K562 (cell line): ENCODE data around the gene MIP. TPM values are rescaled to one million over a fixed set of nuclear protein-coding genes. Genes with fewer than 3 reads are reported as not detected.
A peak's percentile ranks its signal among the peaks of the same experiment; 100 is the strongest.

ENCODE experiments used
- ATAC-seq: fragments of 200-7000 bp; cut with Tn5 transposase; 3 replicates; pipeline ENCODE4 v1.9.1; 2020; ENCODE audit warnings: moderate library complexity
- BruUV-seq: library from RNA; stranded (reverse); fragments of 400-500 nt; replicated peaks from 2 replicates; lab custom pipeline; 2021; lab: Mats Ljungman, UMichigan
- CTCF ChIA-PET: fragments of 300-600 bp; formaldehyde crosslinking; extraction: SDS; loops from one replicate; lab custom pipeline; 2021; ENCODE audit warnings: low intra/inter-chr PET ratio; lab: Yijun Ruan, JAX
- POLR2A ChIA-PET: fragments of 300-600, 350-650 bp; sonication (Branson Sonifier 250); formaldehyde crosslinking; extraction: SDS; loops from one replicate; lab custom pipeline; 2021; ENCODE audit warnings: antibody characterized with exemption, inconsistent platforms; lab: Yijun Ruan, JAX
- DNase-seq, 4 experiments: peaks; one replicate each; pipeline versions ENCODE4 v3.0.0 to v3.0.0-alpha.2; 2011 to 2018; ENCODE audit warnings: low spot score in 3 of 4, mixed read lengths in 3 of 4; ENCODE audit errors: extremely low read depth in 1 of 4
- FAIRE-seq: peaks from 2 replicates; lab custom pipeline; 2011; peaks lifted over from hg19 to GRCh38; lab: Jason Lieb, UNC
- H2AFZ ChIP-seq: 2 replicates; pipeline ENCODE4 v1.6.0; 2011; ENCODE audit warnings: low read depth, low read length, control low read depth, inconsistent platforms
- H3K27ac ChIP-seq: fragments of 200-600 bp; 3 replicates; pipeline ENCODE4 v1.8.0; 2011; ENCODE audit warnings: low read depth, mild to moderate bottlenecking, control low read depth, inconsistent platforms, low read length, moderate library complexity, mixed read lengths; ENCODE audit errors: extremely low read depth
- H3K27me3 ChIP-seq, 2 experiments: fragments of 300-600 bp in 1 of 2; 2 replicates in 1 of 2; 3 replicates in 1 of 2; pipeline versions ENCODE4 v1.6.0 to v1.8.0; 2011; ENCODE audit warnings: inconsistent platforms in 2 of 2, low read length in 2 of 2, mild to moderate bottlenecking in 1 of 2, mixed read lengths in 1 of 2, moderate library complexity in 1 of 2; ENCODE audit not compliant: control insufficient read depth in 2 of 2, insufficient read depth in 2 of 2
- H3K36me3 ChIP-seq: fragments of 300-600 bp; 3 replicates; pipeline ENCODE4 v1.8.0; 2011; ENCODE audit warnings: mild to moderate bottlenecking, low read length, inconsistent platforms; ENCODE audit not compliant: control insufficient read depth, insufficient read depth
- H3K4me1 ChIP-seq, 2 experiments: fragments of 200-600 bp in 1 of 2; replicated peaks in 1 of 2; 2 replicates in 1 of 2; 3 replicates in 1 of 2; pipeline versions ENCODE4 v1.5.1 to v1.8.0; 2011; ENCODE audit warnings: inconsistent platforms in 2 of 2, low read length in 2 of 2, mild to moderate bottlenecking in 1 of 2, mixed read lengths in 1 of 2, moderate library complexity in 1 of 2; ENCODE audit not compliant: control insufficient read depth in 2 of 2, insufficient read depth in 2 of 2
- H3K4me2 ChIP-seq: 2 replicates; pipeline ENCODE4 v1.6.1; 2011; ENCODE audit warnings: low read length, control low read depth, inconsistent platforms, mixed read lengths; ENCODE audit not compliant: insufficient read depth
- H3K4me3 ChIP-seq: fragments of 200-600 bp; sonication (generic), shearing (Covaris generic); 2 replicates; pipeline ENCODE4 v1.5.1; 2016; ENCODE audit warnings: control low read depth, inconsistent platforms
- H3K79me2 ChIP-seq: fragments of 200-600 bp; 3 replicates; pipeline ENCODE4 v1.8.0; 2011; ENCODE audit warnings: low read length, inconsistent platforms; ENCODE audit not compliant: control insufficient read depth, insufficient read depth
- H3K9ac ChIP-seq, 2 experiments: 2 replicates each; pipeline versions ENCODE4 v1.6.0 to v1.6.1; 2011; ENCODE audit warnings: low read depth in 2 of 2, low read length in 2 of 2, control low read depth in 1 of 2, inconsistent platforms in 1 of 2, mild to moderate bottlenecking in 1 of 2, mixed read lengths in 1 of 2; ENCODE audit not compliant: insufficient read depth in 1 of 2
- H3K9me1 ChIP-seq: one replicate; pipeline ENCODE4 v1.6.0; 2011; ENCODE audit warnings: inconsistent platforms, mild to moderate bottlenecking, low read length, moderate library complexity; ENCODE audit not compliant: control insufficient read depth, insufficient read depth
- H3K9me3 ChIP-seq: replicated peaks from 2 replicates; pipeline ENCODE4 v1.5.1; 2011; ENCODE audit warnings: low read depth, low read length, inconsistent platforms; ENCODE audit not compliant: control insufficient read depth, insufficient read depth
- H4K20me1 ChIP-seq: replicated peaks from 2 replicates; pipeline ENCODE4 v1.6.1; 2011; ENCODE audit warnings: low read length, inconsistent platforms, mixed read lengths; ENCODE audit not compliant: control insufficient read depth, insufficient read depth
- CHCHD3 ChIP-seq: fragments of 250-450 bp; sonication (Bioruptor Pico); IDR thresholded peaks from 2 replicates; pipeline ENCODE4 v2.1.2; 2022; ENCODE audit warnings: mild to moderate bottlenecking
- CUX1 ChIP-seq: fragments of 200-800 bp; sonication (Bioruptor generic); IDR thresholded peaks from 2 replicates; pipeline ENCODE4 v1.6.1; 2016; ENCODE audit warnings: missing genetic modification characterization, missing compliant biosample characterization
- HSF4 ChIP-seq: fragments of 250-450 bp; sonication (Bioruptor Pico); IDR thresholded peaks from 2 replicates; pipeline ENCODE4 v2.1.2; 2022; ENCODE audit warnings: mild to moderate bottlenecking, moderate library complexity, borderline replicate concordance
- ZNF395 ChIP-seq: fragments of 200-800 bp; sonication (Bioruptor generic); IDR thresholded peaks from 2 replicates; pipeline ENCODE4 v1.6.1; 2017; ENCODE audit warnings: missing genetic modification characterization, missing compliant biosample characterization
- WGBS: fragments of 100-300 bp; shearing (Covaris generic); methylation state at CpG from one replicate; pipeline ENCODE4 v1.1.6; 2016; ENCODE audit warnings: low coverage, mixed read lengths; ENCODE audit not compliant: insufficient coverage; ENCODE audit errors: missing lambda C conversion rate; 5-methylcytosine and 5-hydroxymethylcytosine counted together
- in situ Hi-C: fragments of 300-500 bp; cut with MboI; formaldehyde crosslinking; loops from 4 replicates; pipeline ENCODE4 v1.15.0; 2018; ENCODE audit warnings: inconsistent platforms, mixed read lengths
- intact Hi-C: fragments of 100-400 bp; cut with micrococcal nuclease; formaldehyde crosslinking; loops from 2 replicates; pipeline ENCODE4 v1.14.2; 2022
- polyA plus RNA-seq, 8 experiments: library from polyadenylated mRNA; depleted of rRNA in 4 of 8; stranded (reverse) in 5 of 8; unstranded in 3 of 8; fragments of >200 nt; fragmentation: Nextera tagmentation in 2 of 8; fragmentation: Illumina TruSeq in 1 of 8; extraction: Ambion mirVana in 2 of 8; extraction: Trizol in 1 of 8; gene quantifications; 2 replicates each; pipeline versions ENCODE4 v1.2.1 to v1.2.3, GENCODE V29; 2011 to 2014; ENCODE audit warnings: inconsistent platforms in 1 of 8, missing spikeins in 1 of 8
- total RNA-seq, 7 experiments: library from RNA; depleted of rRNA in 6 of 7; stranded (reverse); fragments of >200 nt in 6 of 7; fragmentation: Illumina TruSeq in 2 of 7; extraction: Trizol in 2 of 7; gene quantifications; 2 replicates each; pipeline versions ENCODE4 v1.2.1 to v1.2.3, GENCODE V29; 2011 to 2021; ENCODE audit warnings: low replicate concordance in 1 of 7

MIP gene
- total and polyA plus RNA-seq, 9 of the 15 experiments (the other 6 are each of a cell fraction or from before 2014, with no cell fraction given): 0.09 to 0.36 (median 0.19) TPM; not detected in 5

- no peak for TF ChIP-seq ZNF395 (CRISPR knock-in tag)
Observed at GRCh38 chr12:56488041-56488955, 33.8 kb upstream of the MIP start, which contains the start of gene GLS2 (continued).

- CTCF ChIA-PET: no interaction called here
- no TSS peak for BruUV-seq
Observed at GRCh38 chr12:56487448-56488040, 33.1 kb upstream of the MIP start.

More at GRCh38 chr12:56487448-56488040, 33.1 kb upstream of the MIP start:
- intact Hi-C loops (no loop called here), in situ Hi-C loops (no loop called here)
- peak; percentile 25 for ATAC-seq
- Histone ChIP-seq H2AFZ (peak overlapping the region; percentile 35; the same call in 1 of the 2 replicates), H4K20me1 (no peaks in the 10 kb centered on the region; the same call in 1 of the 2 replicates), H3K27ac (no peak overlapping the region), H3K9me1 (no peaks in the 10 kb centered on the region), H3K4me3 (no peak overlapping the region), H3K79me2 (no peaks in the 10 kb centered on the region), H3K9ac (peak overlapping the region in 1 of 2 experiments; percentile 45; a peak in 1 of 4 replicates), H3K9me3 (no peaks in the 10 kb centered on the region), H3K36me3 (no peaks in the 10 kb centered on the region), H3K4me1 (peaks cover 7 to 17% of the 10 kb centered on the region in 2 experiments; a peak in 3 of 5 replicates), H3K27me3 (peaks cover 27 to 51% of the 10 kb centered on the region in 2 experiments), H3K4me2 (no peak overlapping the region)
- TF ChIP-seq CUX1 (CRISPR knock-in tag) (no peak), ZNF395 (CRISPR knock-in tag) (no peak), HSF4 (no peak), CHCHD3 (CRISPR knock-in tag) (no peak)
- DNase-seq: no peak
- POLR2A ChIA-PET: interaction anchor here (0.8 to 1.6 kb wide), 2 partner anchors 18 to 27 kb away, joined by 3 to 8 read pairs; no protein-coding TSS in a partner anchor
- 39% methylated on average over 23 of the region's 44 CpGs for WGBS
- FAIRE-seq: no peak
